GM12874 (cell line): ENCODE data around the gene RNF40.

Source experiments
- CTCF ChIP-seq: IDR thresholded peaks from 2 replicates; pipeline ENCODE4 v1.5.1; 2011; ENCODE audit warnings: low read depth, mild to moderate bottlenecking, control low read depth, low read length, moderate library complexity; ENCODE audit not compliant: insufficient read depth

RNF40 gene

GRCh38 chr16:30744183-30744582 lies 17.9 kb upstream of the RNF40 start:
- no peak for TF ChIP-seq CTCF

GRCh38 chr16:30745082-30745481 lies 17.0 kb upstream of the RNF40 start:
- TF ChIP-seq CTCF: no peak

- no peak for TF ChIP-seq CTCF
These were observed 15.4 kb upstream of the RNF40 start for GRCh38 chr16:30746638-30747175.

- no peak for TF ChIP-seq CTCF
These were observed 14.8 kb upstream of the RNF40 start for GRCh38 chr16:30747331-30747730.

- no peak for TF ChIP-seq CTCF
These were observed 14.1 kb upstream of the RNF40 start, which contains the start of gene PHKG2 for GRCh38 chr16:30747799-30748633. Gene PHKG2, plus strand, starts transcription at chr16:30748425. Its CDS starts 396 bp downstream, at chr16:30748821.

GRCh38 chr16:30748634-30749445 lies 13.3 kb upstream of the RNF40 start:
- TF ChIP-seq CTCF: no peak

- TF ChIP-seq CTCF: no peak
These were observed 11.9 kb upstream of the RNF40 start for GRCh38 chr16:30750201-30750600.
